HG03432 (cell line): ENCODE results near the gene HIF1A.
A peak's percentile ranks its signal among the peaks of the same experiment; 100 is the strongest.
"Not testable (repeated sequence)": the region's sequence is repeated elsewhere in the genome, so short reads cannot be mapped to it uniquely, and the experiment has no call there.

Source experiments
- ATAC-seq: cut with Tn5 transposase; IDR thresholded peaks from one replicate; pipeline ENCODE4 v1.9.1; 2021; ENCODE audit warnings: mild to moderate bottlenecking, moderate library complexity; ENCODE audit not compliant: unreplicated experiment

HIF1A gene

DNA sequence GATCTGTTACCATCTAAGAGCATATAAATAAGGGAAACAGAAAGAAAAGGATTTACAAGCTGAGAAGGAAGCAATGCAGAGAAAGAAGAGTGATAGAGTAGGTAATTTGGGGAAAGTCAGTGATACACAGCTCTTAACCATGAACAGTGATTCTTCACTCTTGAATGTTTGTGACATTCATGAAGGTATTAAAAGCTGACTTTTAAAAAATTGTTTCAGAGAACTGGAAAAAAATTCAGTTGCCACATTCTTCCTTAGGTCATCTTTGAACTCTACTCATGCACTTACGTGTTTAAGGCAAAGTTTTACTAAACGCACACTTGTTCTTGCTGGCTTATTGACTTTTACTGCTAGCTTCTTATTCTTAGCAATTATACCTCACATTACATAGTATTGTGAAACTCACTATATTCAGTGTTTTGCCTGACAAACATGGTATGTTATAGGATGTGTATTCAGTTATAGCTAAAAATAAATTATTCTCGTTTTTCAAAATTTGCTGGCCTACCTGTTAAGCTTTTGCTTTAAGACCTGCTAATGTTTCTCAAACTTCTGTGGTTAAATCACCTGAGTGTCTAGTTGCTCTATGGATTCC lies 10.9 kb downstream of the HIF1A start:
- no peak for ATAC-seq

- ATAC-seq, result not testable (repeated sequence)
Observed at GRCh38 chr14:61707774-61708173, 12.5 kb downstream of the HIF1A start.

DNA sequence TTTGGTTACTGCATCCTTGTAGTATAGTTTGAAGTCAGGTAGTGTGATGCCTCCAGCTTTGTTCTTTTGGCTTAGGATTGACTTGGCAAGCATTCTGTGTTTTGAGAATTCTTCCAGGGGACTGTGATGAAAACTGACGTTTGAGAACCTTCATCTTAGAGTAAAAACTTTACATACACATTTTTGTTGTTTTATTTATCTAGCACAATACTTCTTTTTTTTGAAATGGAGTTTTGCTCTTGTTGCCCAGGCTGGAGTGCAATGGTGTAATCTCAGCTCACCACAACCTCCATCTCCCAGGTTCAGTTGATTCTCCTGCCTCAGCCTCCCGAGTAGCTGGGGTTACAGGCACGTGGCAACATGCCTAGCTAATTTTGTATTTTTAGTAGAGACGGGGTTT lies 13.4 kb downstream of the HIF1A start:
- not testable (repeated sequence) for ATAC-seq

DNA sequence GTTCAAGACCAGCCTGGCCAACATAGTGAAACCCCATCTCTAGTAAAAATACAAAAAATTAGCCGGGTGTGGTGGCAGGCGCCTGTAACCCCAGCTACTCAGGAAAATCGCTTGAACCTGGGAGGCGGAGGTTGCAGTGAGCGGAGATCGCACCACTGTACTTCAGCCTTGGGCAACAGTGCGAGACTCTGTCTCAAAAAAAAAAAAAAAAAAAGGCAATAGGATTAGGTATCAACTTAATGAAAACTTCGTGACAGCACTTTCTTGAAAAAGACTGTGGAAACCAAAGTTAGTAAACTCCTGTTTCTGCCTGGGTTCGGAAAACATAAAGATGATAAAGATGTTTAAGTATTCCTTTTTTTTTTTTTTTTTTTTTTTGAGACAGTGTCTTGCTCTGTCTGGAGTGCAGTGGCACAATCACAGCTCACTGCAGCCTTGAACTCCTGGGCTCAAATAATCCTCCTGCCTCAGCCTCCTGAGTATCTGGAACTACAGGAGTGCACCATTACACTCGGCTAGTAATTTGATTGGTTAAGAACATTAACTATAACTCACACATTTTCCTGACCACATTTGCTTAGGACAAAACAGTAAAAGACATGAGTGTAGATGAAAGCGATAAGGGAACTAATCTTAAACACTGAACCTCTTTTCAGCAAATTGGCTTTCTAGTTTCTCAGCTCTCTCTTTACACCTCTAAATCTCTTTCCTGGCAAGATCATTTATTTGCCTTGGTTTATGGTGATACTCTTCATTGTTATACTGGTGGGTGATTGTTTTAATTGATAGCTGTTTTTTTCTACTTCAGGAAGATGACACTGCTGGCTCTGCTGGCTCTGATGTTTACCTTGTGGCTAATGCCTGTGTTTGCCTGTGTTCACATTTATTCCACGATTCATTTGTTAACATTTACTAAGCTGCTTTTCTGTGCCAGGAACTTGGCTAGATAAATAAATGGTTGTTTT lies 15.8 kb downstream of the HIF1A start:
- ATAC-seq, result peak; percentile 35

DNA sequence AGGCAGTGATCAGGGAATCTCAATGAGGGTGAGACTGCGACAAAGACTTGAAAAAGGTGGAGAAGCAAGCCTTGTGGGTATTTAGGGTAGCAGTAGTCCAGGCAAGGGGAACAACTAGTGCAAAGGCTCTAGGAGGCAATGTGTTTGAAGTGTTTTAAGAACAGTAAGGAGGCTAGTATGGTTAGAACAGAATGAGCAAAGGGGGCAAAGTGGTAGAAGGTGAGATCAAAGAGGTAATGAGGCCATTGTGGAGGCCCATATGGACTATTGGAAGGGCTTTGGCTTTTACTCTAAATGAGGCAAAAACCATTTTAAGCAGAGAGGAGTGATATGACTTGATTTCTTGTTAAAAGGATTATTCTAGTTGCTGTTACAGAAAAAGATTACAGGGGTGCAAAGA lies 16.8 kb downstream of the HIF1A start:
- ATAC-seq, result no peak

DNA sequence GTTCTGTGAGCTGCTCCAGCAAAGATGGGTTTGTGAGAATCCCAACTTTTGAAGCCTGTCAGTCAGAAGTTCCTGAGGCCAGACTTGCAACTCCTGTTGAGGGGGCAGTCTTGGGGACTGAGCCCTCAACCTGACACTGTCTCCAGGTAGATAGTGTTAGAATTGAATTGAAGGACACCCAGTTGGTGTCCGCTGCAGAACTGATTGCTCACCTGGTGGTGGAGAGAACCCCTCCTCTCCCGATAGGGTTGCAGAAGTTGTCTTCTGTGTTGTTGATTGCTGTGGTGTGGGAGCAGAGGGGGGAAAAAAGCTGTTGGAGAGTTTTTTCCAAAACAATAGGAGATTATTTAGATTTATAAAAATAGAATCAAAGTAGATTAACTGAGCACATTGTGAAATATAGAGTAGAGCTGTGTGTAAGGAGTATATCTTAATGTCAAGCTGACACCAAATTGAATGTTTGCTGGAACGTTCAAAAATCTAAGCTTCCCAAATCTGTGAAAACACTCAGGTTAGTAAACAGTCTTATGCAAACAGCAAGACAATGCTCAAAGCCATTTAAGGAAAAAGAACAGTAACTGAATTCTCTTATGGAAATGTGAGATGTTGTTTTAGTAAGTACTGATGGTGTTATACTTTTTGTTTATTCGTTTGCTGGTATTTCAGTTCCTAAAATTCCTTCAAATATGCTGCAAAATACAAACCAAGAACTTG lies 18.6 kb downstream of the HIF1A start:
- ATAC-seq, result no peak

DNA sequence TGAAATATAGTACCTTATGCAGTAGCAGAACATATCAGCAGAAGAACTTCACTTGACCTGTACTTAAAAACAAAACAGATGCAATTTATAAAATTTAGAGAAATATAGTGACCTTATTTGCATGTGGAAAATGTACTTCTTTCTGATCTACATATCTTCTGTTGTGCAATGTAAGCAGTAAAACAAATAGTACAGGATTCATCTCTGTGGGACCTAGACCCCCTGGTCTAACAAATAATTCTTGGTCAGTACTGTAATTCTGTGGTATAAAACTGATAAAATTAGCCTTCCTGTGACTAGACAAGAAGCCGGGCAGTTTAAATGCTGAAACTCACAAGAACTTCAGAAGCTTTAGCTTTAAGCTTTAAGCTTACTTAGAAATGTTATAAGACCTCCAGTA lies 21.6 kb downstream of the HIF1A start:
- ATAC-seq, result no peak

DNA sequence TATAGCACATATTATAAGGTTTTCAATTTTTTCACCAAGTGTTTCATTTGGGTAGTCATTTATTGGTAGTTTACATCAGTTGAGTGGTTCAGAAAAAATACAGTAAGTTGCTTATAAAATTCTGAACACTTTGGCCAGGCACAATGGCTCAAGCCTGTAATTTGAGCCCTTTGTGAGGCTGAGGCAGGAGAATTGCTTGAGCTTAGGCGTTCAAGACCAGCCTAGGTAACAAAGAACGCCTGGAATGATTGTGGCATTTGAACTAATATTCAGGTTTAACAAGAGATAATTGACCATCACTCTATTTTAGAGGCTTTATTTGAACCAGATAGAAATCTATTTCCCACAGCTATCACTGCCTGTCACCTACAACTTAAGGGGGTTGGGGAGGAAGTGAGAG lies 22.7 kb downstream of the HIF1A start:
- ATAC-seq, result no peak

DNA sequence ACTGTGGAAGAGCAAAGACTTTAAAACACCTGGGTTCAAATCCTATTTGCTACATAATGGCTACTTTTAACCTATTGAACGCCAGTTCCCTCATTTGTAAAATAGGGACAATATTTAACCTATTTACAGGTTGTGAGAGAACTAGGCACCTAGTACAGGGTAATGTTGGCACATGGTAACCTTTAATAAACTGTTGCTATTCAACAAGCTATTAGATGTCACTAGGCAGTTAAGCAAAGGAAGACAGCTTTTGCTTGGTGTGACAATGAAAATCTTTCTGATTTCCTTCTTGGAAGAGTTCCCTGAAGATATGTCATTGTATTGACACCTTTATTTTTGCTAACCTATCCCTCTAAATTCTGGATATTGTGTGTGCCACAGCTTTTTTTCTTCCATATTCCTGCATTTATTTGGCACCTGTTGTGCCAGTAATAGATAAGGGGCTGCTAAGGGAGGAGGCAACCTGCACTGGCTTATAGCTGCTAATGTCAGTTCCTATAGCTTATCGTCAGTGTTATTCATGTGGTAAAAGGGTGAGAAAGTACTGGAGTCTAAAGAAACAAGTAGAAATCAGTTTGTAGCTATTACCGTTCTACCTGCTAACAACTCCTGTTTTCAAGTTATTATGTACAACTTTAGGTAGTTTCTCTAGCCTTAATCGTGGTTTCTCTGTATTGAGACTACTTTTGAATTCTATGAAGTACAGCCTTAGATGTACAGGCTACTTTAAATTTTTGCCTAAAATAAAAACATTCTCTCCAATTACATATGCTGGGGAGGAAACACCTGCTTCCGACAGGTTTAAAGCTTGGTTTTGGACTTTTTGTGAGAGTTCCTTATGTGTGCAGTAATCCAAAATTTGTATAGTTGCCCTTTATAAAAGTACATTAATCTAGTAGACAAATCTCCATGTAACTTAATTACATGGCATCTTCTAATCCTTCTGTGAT lies 24.3 kb downstream of the HIF1A start:
- ATAC-seq, result peak; percentile 30

- ATAC-seq, result no peak
Observed at GRCh38 chr14:61720294-61720661, 25.0 kb downstream of the HIF1A start.

DNA sequence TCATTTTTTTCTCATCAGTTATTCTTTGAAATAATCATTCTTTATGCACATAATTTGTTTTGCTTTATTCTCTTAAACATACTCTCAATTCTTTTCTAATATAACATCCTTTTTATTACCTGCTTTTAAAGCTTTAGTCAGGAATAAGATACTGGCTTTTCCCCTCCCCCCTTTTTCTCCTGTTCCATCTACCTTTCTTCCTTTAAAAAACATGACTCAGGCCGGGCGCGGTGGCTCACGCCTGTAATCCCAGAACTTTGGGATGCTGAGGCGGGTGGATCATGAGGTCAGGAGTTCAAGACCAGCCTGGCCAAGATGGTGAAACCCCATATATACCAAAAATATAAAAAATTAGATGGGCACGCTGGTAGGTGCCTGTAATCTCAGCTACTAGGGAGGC lies 25.4 kb downstream of the HIF1A start:
- no peak for ATAC-seq

DNA sequence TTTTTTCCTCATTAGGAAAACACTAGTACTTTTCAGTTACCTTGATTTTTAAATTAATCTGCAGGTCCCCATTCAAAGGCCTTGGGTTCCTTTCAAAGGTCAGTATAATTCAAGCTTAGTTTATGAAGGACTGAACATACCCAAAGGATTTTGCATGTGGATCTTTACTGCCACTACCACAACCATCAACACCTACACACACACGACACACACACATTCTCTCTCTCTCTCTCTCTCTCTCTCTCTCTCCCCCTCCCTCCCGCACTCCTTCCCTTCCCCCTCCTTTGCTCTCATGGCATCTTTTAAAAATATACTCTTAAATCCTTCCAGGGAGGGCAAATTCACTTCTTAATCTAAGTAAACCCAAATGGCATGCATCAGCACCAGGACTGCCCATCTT lies 28.8 kb downstream of the HIF1A start:
- ATAC-seq, result no peak

- ATAC-seq, result no peak
Observed at GRCh38 chr14:61726778-61727658, 31.7 kb downstream of the HIF1A start.

- ATAC-seq, result no peak
Observed at GRCh38 chr14:61730756-61731373, 35.6 kb downstream of the HIF1A start.

- no peak for ATAC-seq
Observed at GRCh38 chr14:61733972-61734371, 38.7 kb downstream of the HIF1A start.

GRCh38 chr14:61736751-61737150 lies 41.4 kb downstream of the HIF1A start:
- no peak for ATAC-seq

DNA sequence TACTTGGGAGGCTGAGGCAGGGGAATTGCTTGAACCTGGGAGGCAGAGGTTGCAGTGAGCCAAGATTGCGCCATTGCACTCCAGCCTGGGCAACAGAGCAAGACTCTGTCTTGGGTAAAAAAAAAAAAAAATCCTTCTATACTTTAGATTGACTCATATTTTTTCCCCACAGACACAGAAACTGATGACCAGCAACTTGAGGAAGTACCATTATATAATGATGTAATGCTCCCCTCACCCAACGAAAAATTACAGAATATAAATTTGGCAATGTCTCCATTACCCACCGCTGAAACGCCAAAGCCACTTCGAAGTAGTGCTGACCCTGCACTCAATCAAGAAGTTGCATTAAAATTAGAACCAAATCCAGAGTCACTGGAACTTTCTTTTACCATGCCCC lies 42.6 kb downstream of the HIF1A start:
- ATAC-seq, result no peak

GRCh38 chr14:61739133-61739532 lies 43.8 kb downstream of the HIF1A start:
- no peak for ATAC-seq

DNA sequence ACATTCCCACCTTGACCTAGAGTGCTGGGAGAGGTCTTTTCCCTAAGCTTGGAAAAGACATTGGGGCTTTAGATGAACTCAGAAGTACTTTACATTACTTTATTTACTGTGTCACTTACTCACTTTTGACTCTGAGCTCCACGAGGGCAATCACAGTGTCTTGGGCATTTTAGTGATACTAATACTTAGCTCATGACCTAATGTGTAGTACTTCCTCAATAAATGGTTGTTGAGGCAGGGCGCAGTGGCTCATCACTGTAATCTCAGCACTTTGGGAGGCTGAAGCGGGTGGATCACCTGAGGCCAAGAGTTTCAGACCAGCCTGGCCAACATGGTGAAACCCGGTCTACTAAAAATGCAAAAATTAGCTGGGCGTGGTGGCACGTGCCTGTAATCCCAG lies 47.1 kb downstream of the HIF1A start:
- no peak for ATAC-seq
